K562 (cell line): Measurements from ENCODE around the gene CARD10. TPM values are rescaled to one million over a fixed set of nuclear protein-coding genes. Genes with fewer than 3 reads are reported as not detected.

Source experiments
- ATAC-seq: fragments of 200-7000 bp; cut with Tn5 transposase; 3 replicates; pipeline ENCODE4 v1.9.1; 2020; ENCODE audit warnings: moderate library complexity
- BruUV-seq: library from RNA; stranded (reverse); fragments of 400-500 nt; replicated peaks from 2 replicates; lab custom pipeline; 2021; lab: Mats Ljungman, UMichigan
- CTCF ChIA-PET: fragments of 300-600 bp; formaldehyde crosslinking; extraction: SDS; loops from one replicate; lab custom pipeline; 2021; ENCODE audit warnings: low intra/inter-chr PET ratio; lab: Yijun Ruan, JAX
- POLR2A ChIA-PET: fragments of 300-600, 350-650 bp; sonication (Branson Sonifier 250); formaldehyde crosslinking; extraction: SDS; loops from one replicate; lab custom pipeline; 2021; ENCODE audit warnings: antibody characterized with exemption, inconsistent platforms; lab: Yijun Ruan, JAX
- DNase-seq, 4 experiments: peaks; one replicate each; pipeline versions ENCODE4 v3.0.0 to v3.0.0-alpha.2; 2011 to 2018; ENCODE audit warnings: low spot score in 3 of 4, mixed read lengths in 3 of 4; ENCODE audit errors: extremely low read depth in 1 of 4
- FAIRE-seq: peaks from 2 replicates; lab custom pipeline; 2011; peaks lifted over from hg19 to GRCh38; lab: Jason Lieb, UNC
- H2AFZ ChIP-seq: 2 replicates; pipeline ENCODE4 v1.6.0; 2011; ENCODE audit warnings: low read depth, low read length, control low read depth, inconsistent platforms
- H3K27ac ChIP-seq: fragments of 200-600 bp; 3 replicates; pipeline ENCODE4 v1.8.0; 2011; ENCODE audit warnings: low read depth, mild to moderate bottlenecking, control low read depth, inconsistent platforms, low read length, moderate library complexity, mixed read lengths; ENCODE audit errors: extremely low read depth
- H3K27me3 ChIP-seq, 2 experiments: fragments of 300-600 bp in 1 of 2; 2 replicates in 1 of 2; 3 replicates in 1 of 2; pipeline versions ENCODE4 v1.6.0 to v1.8.0; 2011; ENCODE audit warnings: inconsistent platforms in 2 of 2, low read length in 2 of 2, mild to moderate bottlenecking in 1 of 2, mixed read lengths in 1 of 2, moderate library complexity in 1 of 2; ENCODE audit not compliant: control insufficient read depth in 2 of 2, insufficient read depth in 2 of 2
- H3K36me3 ChIP-seq: fragments of 300-600 bp; 3 replicates; pipeline ENCODE4 v1.8.0; 2011; ENCODE audit warnings: mild to moderate bottlenecking, low read length, inconsistent platforms; ENCODE audit not compliant: control insufficient read depth, insufficient read depth
- H3K4me1 ChIP-seq, 2 experiments: fragments of 200-600 bp in 1 of 2; replicated peaks in 1 of 2; 2 replicates in 1 of 2; 3 replicates in 1 of 2; pipeline versions ENCODE4 v1.5.1 to v1.8.0; 2011; ENCODE audit warnings: inconsistent platforms in 2 of 2, low read length in 2 of 2, mild to moderate bottlenecking in 1 of 2, mixed read lengths in 1 of 2, moderate library complexity in 1 of 2; ENCODE audit not compliant: control insufficient read depth in 2 of 2, insufficient read depth in 2 of 2
- H3K4me2 ChIP-seq: 2 replicates; pipeline ENCODE4 v1.6.1; 2011; ENCODE audit warnings: low read length, control low read depth, inconsistent platforms, mixed read lengths; ENCODE audit not compliant: insufficient read depth
- H3K4me3 ChIP-seq: fragments of 200-600 bp; sonication (generic), shearing (Covaris generic); 2 replicates; pipeline ENCODE4 v1.5.1; 2016; ENCODE audit warnings: control low read depth, inconsistent platforms
- H3K79me2 ChIP-seq: fragments of 200-600 bp; 3 replicates; pipeline ENCODE4 v1.8.0; 2011; ENCODE audit warnings: low read length, inconsistent platforms; ENCODE audit not compliant: control insufficient read depth, insufficient read depth
- H3K9ac ChIP-seq, 2 experiments: 2 replicates each; pipeline versions ENCODE4 v1.6.0 to v1.6.1; 2011; ENCODE audit warnings: low read depth in 2 of 2, low read length in 2 of 2, control low read depth in 1 of 2, inconsistent platforms in 1 of 2, mild to moderate bottlenecking in 1 of 2, mixed read lengths in 1 of 2; ENCODE audit not compliant: insufficient read depth in 1 of 2
- H3K9me1 ChIP-seq: one replicate; pipeline ENCODE4 v1.6.0; 2011; ENCODE audit warnings: inconsistent platforms, mild to moderate bottlenecking, low read length, moderate library complexity; ENCODE audit not compliant: control insufficient read depth, insufficient read depth
- H3K9me3 ChIP-seq: replicated peaks from 2 replicates; pipeline ENCODE4 v1.5.1; 2011; ENCODE audit warnings: low read depth, low read length, inconsistent platforms; ENCODE audit not compliant: control insufficient read depth, insufficient read depth
- H4K20me1 ChIP-seq: replicated peaks from 2 replicates; pipeline ENCODE4 v1.6.1; 2011; ENCODE audit warnings: low read length, inconsistent platforms, mixed read lengths; ENCODE audit not compliant: control insufficient read depth, insufficient read depth
- E4F1 ChIP-seq: fragments of 250-450 bp; sonication (Bioruptor Pico); IDR thresholded peaks from 2 replicates; pipeline ENCODE4 v1.5.0; 2021; ENCODE audit warnings: mild to moderate bottlenecking, borderline replicate concordance
- FOXM1 ChIP-seq, 2 experiments: fragments of 450-650 bp in 1 of 2; sonication (generic) in 1 of 2; formaldehyde crosslinking in 1 of 2; IDR thresholded peaks; 2 replicates each; pipeline versions ENCODE4 v1.6.1 to v1.9.0; 2017 to 2022; ENCODE audit warnings: low read depth in 2 of 2, mild to moderate bottlenecking in 2 of 2, missing genetic modification reagents in 1 of 2, moderate library complexity in 1 of 2
- NCOA2 ChIP-seq, 2 experiments: fragments of 450-650 bp; IDR thresholded peaks; 2 replicates each; pipeline ENCODE4 v1.6.1; 2018; ENCODE audit warnings: mild to moderate bottlenecking in 2 of 2, moderate library complexity in 1 of 2; ENCODE audit not compliant: partially characterized antibody in 2 of 2
- SRF ChIP-seq, 2 experiments: fragments of 250-450, 450-650 bp in 1 of 2; sonication (Bioruptor Pico) in 1 of 2; sonication (generic) in 1 of 2; formaldehyde crosslinking; IDR thresholded peaks; 2 replicates each; pipeline versions ENCODE4 v1.5.0 to v1.5.1; 2020 to 2022; ENCODE audit warnings: mild to moderate bottlenecking in 1 of 2, missing genetic modification reagents in 1 of 2
- ZNF324 ChIP-seq: fragments of 250-450 bp; sonication (Bioruptor Pico); IDR thresholded peaks from 2 replicates; pipeline ENCODE4 v1.4.0; 2020; ENCODE audit warnings: mild to moderate bottlenecking
- ZNF445 ChIP-seq: fragments of 250-450 bp; sonication (Bioruptor Pico); IDR thresholded peaks from 2 replicates; pipeline ENCODE4 v1.4.0; 2020; ENCODE audit warnings: low read depth, mild to moderate bottlenecking, moderate library complexity
- ZNF655 ChIP-seq: fragments of 250-450 bp; sonication (Bioruptor Pico); IDR thresholded peaks from 2 replicates; pipeline ENCODE4 v1.5.0; 2021
- WGBS: fragments of 100-300 bp; shearing (Covaris generic); methylation state at CpG from one replicate; pipeline ENCODE4 v1.1.6; 2016; ENCODE audit warnings: low coverage, mixed read lengths; ENCODE audit not compliant: insufficient coverage; ENCODE audit errors: missing lambda C conversion rate; 5-methylcytosine and 5-hydroxymethylcytosine counted together
- in situ Hi-C: fragments of 300-500 bp; cut with MboI; formaldehyde crosslinking; loops from 4 replicates; pipeline ENCODE4 v1.15.0; 2018; ENCODE audit warnings: inconsistent platforms, mixed read lengths
- intact Hi-C: fragments of 100-400 bp; cut with micrococcal nuclease; formaldehyde crosslinking; loops from 2 replicates; pipeline ENCODE4 v1.14.2; 2022
- polyA plus RNA-seq, 8 experiments: library from polyadenylated mRNA; depleted of rRNA in 4 of 8; stranded (reverse) in 5 of 8; unstranded in 3 of 8; fragments of >200 nt; fragmentation: Nextera tagmentation in 2 of 8; fragmentation: Illumina TruSeq in 1 of 8; extraction: Ambion mirVana in 2 of 8; extraction: Trizol in 1 of 8; gene quantifications; 2 replicates each; pipeline versions ENCODE4 v1.2.1 to v1.2.3, GENCODE V29; 2011 to 2014; ENCODE audit warnings: inconsistent platforms in 1 of 8, missing spikeins in 1 of 8
- total RNA-seq, 7 experiments: library from RNA; depleted of rRNA in 6 of 7; stranded (reverse); fragments of >200 nt in 6 of 7; fragmentation: Illumina TruSeq in 2 of 7; extraction: Trizol in 2 of 7; gene quantifications; 2 replicates each; pipeline versions ENCODE4 v1.2.1 to v1.2.3, GENCODE V29; 2011 to 2021; ENCODE audit warnings: low replicate concordance in 1 of 7

Gene CARD10
- total and polyA plus RNA-seq, 9 of the 15 experiments (the other 6 are each of a cell fraction or from before 2014, with no cell fraction given): 0.13 to 5.8 (median 1.6) TPM

GRCh38 chr22:37491106-37491505 is 28.1 kb downstream of the CARD10 start:
- Histone ChIP-seq H3K4me2 (no peak overlapping the region), H3K36me3 (no peaks in the 10 kb centered on the region), H3K79me2 (no peaks in the 10 kb centered on the region), H3K4me3 (no peak overlapping the region), H3K27me3 (no peaks in the 10 kb centered on the region), H2AFZ (no peak overlapping the region), H3K9ac (no peak overlapping the region), H4K20me1 (no peaks in the 10 kb centered on the region), H3K9me3 (no peaks in the 10 kb centered on the region), H3K9me1 (no peaks in the 10 kb centered on the region), H3K27ac (no peak overlapping the region), H3K4me1 (peaks cover 5 to 35% of the 10 kb centered on the region in 2 experiments; a peak in 3 of 5 replicates)
- POLR2A ChIA-PET: no interaction called here
- ATAC-seq: no peak
- intact Hi-C loops: no loop called here
- no TSS peak for BruUV-seq
- DNase-seq: no peak
- in situ Hi-C loops: no loop called here
- 85% methylated on average over 7 of the region's 16 CpGs for WGBS
- TF ChIP-seq ZNF324 (CRISPR knock-in tag) (no peak), ZNF655 (no peak), SRF (CRISPR knock-in tag; IDR thresholded peaks at IDR 0.05) (no peak)
- FAIRE-seq: no peak
- CTCF ChIA-PET: no interaction called here

- H4K20me1 ChIP-seq: no peaks in the 10 kb centered on the region
- H3K9me3 ChIP-seq: no peaks in the 10 kb centered on the region
- peaks cover 5 to 47% of the 10 kb centered on the region in 2 experiments; a peak in 3 of 5 replicates for H3K4me1 ChIP-seq
- H3K27ac ChIP-seq: no peak overlapping the region
- in situ Hi-C loops (no loop called here), intact Hi-C loops (no loop called here)
- no peak overlapping the region for H2AFZ ChIP-seq
- 54% methylated on average over 9 of the region's 10 CpGs for WGBS
- no TSS peak for BruUV-seq
- ATAC-seq (no peak), FAIRE-seq (no peak), DNase-seq (no peak)
- no peak overlapping the region for H3K9ac ChIP-seq
- no peaks in the 10 kb centered on the region for H3K9me1 ChIP-seq
- peaks cover 0 to 6% of the 10 kb centered on the region in 2 experiments; a peak in 1 of 5 replicates for H3K27me3 ChIP-seq
- no peaks in the 10 kb centered on the region for H3K36me3 ChIP-seq
- no peak for TF ChIP-seq FOXM1 (IDR thresholded peaks at IDR 0.05; ENCODE audit: low read depth)
- TF ChIP-seq FOXM1 (CRISPR knock-in tag; IDR thresholded peaks at IDR 0.05; ENCODE audit: low read depth): no peak
- no peak for TF ChIP-seq NCOA2 (IDR thresholded peaks at IDR 0.05; ENCODE audit: partially characterized antibody in 2 of 2)
- TF ChIP-seq ZNF445 (CRISPR knock-in tag): no peak
- no peak for TF ChIP-seq E4F1 (CRISPR knock-in tag)
- no peak overlapping the region for H3K4me2 ChIP-seq
- ChIA-PET POLR2A (interaction anchor here (0.7 to 1.0 kb wide), 2 partner anchors 14 to 1270 kb away, joined by 3 to 4 read pairs; no protein-coding TSS in a partner anchor), CTCF (no interaction called here)
- no peaks in the 10 kb centered on the region for H3K79me2 ChIP-seq
- H3K4me3 ChIP-seq: no peak overlapping the region
Measured at GRCh38 chr22:37489983-37490382, 29.2 kb downstream of the CARD10 start.
